Astrocyte of the spinal cord (primary cell): Measurements from ENCODE around the gene ZDHHC21.

ENCODE experiments used
- DNase-seq: peaks from one replicate; pipeline ENCODE4 v3.0.0; 2011; ENCODE audit warnings: low read depth, low spot score
- H3K4me3 ChIP-seq: 2 replicates; pipeline ENCODE4 v1.5.1; 2011; ENCODE audit warnings: low read depth, mild to moderate bottlenecking, low read length, moderate library complexity
- CTCF ChIP-seq: IDR thresholded peaks from 2 replicates; pipeline ENCODE4 v1.5.1; 2012; ENCODE audit warnings: low read depth, mild to moderate bottlenecking, low read length, inconsistent platforms
- in situ Hi-C: cut with HindIII; loops from 2 replicates; pipeline ENCODE4 v1.10.0; 2017; ENCODE audit warnings: low sequenced_read_pairs

The ZDHHC21 gene

DNA sequence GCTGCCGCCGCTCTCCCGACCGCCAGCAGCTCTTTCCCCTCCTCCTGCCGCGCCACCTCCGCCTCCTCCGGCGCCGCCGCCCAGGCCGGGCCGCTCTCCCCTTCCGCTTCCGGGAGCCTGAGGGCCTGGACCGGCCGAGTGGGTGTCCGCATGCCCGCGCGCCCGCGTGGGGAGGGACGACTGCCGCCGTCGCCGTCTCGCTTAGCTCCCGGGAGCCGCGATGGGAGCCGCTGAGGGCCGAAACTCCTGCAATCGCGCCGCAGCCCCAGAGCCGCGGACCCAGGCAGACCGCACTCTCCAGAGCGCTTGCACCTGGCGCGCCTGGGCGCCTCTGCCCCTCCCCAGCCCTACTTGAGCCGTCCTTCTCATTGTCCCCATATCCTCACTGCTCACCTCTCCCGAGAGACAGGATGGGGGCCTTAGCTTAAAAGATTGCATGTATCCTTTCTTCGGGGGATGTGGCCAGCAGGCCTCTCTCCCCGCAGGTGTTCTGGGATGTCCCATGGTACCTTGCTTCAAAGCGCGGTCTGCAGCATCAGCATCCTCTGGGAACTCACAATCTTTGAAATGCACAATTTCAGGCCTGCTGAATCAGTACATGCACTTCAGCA lies at the start of gene ZDHHC21:
TSS of gene ZDHHC21 (minus strand) at position 182 of the 611 bp plus-strand sequence. CDS start 19,092 bp downstream, outside the sequence.
- DNase-seq, result peak; percentile 51
- TF ChIP-seq CTCF, result no peak
- in situ Hi-C loops, result no loop called here
- H3K4me3 ChIP-seq, result peak within 1 kb of the TSS; percentile 86

DNA sequence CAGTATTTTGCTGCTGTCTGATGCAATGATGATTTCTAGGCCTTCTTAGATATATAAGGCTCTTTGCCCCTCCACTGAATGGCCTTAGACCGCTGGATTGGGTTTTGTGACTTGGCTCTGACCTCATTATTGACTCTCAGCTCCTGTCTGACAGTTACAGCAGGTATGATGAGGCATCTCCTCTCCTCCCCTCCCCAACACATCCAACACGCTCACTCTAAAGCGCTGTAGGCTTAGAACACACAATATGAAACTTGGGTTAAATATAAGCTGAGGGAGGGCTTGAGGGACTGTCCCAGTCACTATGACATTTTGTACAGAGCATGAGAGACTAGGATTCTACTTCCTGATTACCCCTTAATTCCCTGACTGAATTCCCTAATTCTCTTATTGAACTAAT lies 48.1 kb upstream of the ZDHHC21 start:
- no peak overlapping the region for H3K4me3 ChIP-seq
- in situ Hi-C loops, result no loop called here
- no peak for DNase-seq
- no peak for TF ChIP-seq CTCF

GRCh38 chr9:14733133-14733532 lies 39.9 kb upstream of the ZDHHC21 start:
- DNase-seq, result no peak
- TF ChIP-seq CTCF, result no peak
- in situ Hi-C loops, result no loop called here
- no peak overlapping the region for H3K4me3 ChIP-seq

GRCh38 chr9:14731294-14731981 lies 38.2 kb upstream of the ZDHHC21 start:
- no peak for DNase-seq
- no peak overlapping the region for H3K4me3 ChIP-seq
- in situ Hi-C loops, result no loop called here
- no peak for TF ChIP-seq CTCF

DNA sequence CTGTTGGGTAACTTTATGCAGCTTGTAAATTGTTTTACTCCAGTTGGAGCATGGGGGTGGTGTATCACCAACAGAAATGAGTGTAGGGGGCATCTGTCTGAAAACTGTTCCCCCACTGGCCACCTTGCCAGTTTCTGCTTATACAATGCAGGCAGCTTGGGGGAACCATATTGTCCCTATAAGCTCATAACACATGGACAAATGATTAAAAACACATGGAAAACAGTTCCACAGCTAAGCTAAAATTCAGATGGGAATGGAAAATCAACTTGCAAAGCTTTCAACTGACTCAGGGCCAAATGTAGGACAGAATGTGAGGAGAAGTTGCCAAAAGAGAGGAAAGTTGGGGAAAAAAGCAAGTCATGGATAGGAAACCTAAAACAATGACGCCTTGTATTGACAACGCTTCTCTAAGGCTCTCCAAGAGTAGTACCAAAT lies 37.2 kb upstream of the ZDHHC21 start:
- DNase-seq, result no peak
- TF ChIP-seq CTCF, result no peak
- no peak overlapping the region for H3K4me3 ChIP-seq
- in situ Hi-C loops, result no loop called here

DNA sequence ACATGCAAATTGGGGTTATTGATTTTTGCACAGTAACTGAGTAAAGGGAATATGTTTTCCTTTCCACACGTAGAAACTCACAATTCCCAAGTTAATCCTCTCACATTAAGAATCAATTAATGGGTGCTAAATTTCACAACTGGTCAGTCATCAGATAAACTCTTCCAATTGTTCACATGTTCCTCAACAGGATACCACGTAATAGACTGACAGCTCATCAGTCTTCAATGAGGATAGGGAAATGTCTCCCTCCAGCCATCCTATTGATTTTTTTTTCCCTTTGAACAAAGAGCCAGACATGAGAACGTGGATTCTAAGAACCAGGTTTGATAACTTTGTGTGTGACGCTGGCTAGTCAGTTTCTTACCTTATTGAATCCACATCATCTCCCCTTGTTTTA lies 30.1 kb upstream of the ZDHHC21 start:
- no peak for TF ChIP-seq CTCF
- in situ Hi-C loops, result no loop called here
- no peak overlapping the region for H3K4me3 ChIP-seq
- no peak for DNase-seq
